Measurements from ENCODE around the gene MSI2. TPM values are rescaled to one million over a fixed set of nuclear protein-coding genes. Genes with fewer than 3 reads are reported as not detected.

The MSI2 gene
- total and polyA plus RNA-seq, 4 donors, result 9.4 to 64.0 (median 30.4) TPM

- Histone ChIP-seq H3K4me3 (no peak overlapping the region), H3K4me1 (ENCODE audit: control insufficient read depth in 5 of 5, insufficient read depth in 5 of 5, low read length in 5 of 5) (peaks cover 2 to 23% (median 12%) of the 10 kb centered on the region in 5 donors), H3K27me3 (ENCODE audit: control insufficient read depth in 3 of 3, insufficient read depth in 3 of 3, low read length in 2 of 3) (no peaks in the 10 kb centered on the region), H3K9ac (ENCODE audit: insufficient read depth in 1 of 2, low read length in 2 of 2) (no peak overlapping the region), H3K9me3 (ENCODE audit: control insufficient read depth in 4 of 4, insufficient read depth in 3 of 4, low read length in 3 of 4) (peaks cover 0 to 2% (median 0%) of the 10 kb centered on the region in 4 donors), H3K36me3 (ENCODE audit: control insufficient read depth in 4 of 4, insufficient read depth in 4 of 4, low read length in 4 of 4) (peaks cover 0 to 1% (median 0%) of the 10 kb centered on the region in 4 donors), H3K27ac (ENCODE audit: low read depth in 1 of 2, low read length in 1 of 2) (no peak overlapping the region)
- 79 to 84% methylated on average over 7 of the region's 7 CpGs for WGBS, 2 donors
- DNase-seq, result no peak
- TF ChIP-seq CTCF (IDR thresholded peaks at IDR 0.05; ENCODE audit: control extremely low read depth, extremely low read depth), result no peak
- no peak for ATAC-seq (ENCODE audit: insufficient read depth, low FRiP score)
These were observed 197.6 kb downstream of the MSI2 start for GRCh38 chr17:57453841-57454425.

GRCh38 chr17:57454729-57455062, 198.4 kb downstream of the MSI2 start:
- DNase-seq, result no peak
- Histone ChIP-seq H3K4me3 (no peak overlapping the region), H3K9ac (ENCODE audit: insufficient read depth in 1 of 2, low read length in 2 of 2) (no peak overlapping the region), H3K36me3 (ENCODE audit: control insufficient read depth in 4 of 4, insufficient read depth in 4 of 4, low read length in 4 of 4) (peaks cover 0 to 1% (median 0%) of the 10 kb centered on the region in 4 donors), H3K9me3 (ENCODE audit: control insufficient read depth in 4 of 4, insufficient read depth in 3 of 4, low read length in 3 of 4) (peaks cover 0 to 2% (median 0%) of the 10 kb centered on the region in 4 donors), H3K27ac (ENCODE audit: low read depth in 1 of 2, low read length in 1 of 2) (no peak overlapping the region), H3K27me3 (ENCODE audit: control insufficient read depth in 3 of 3, insufficient read depth in 3 of 3, low read length in 2 of 3) (no peaks in the 10 kb centered on the region), H3K4me1 (ENCODE audit: control insufficient read depth in 5 of 5, insufficient read depth in 5 of 5, low read length in 5 of 5) (peaks cover 4 to 27% (median 12%) of the 10 kb centered on the region in 5 donors)
- TF ChIP-seq CTCF (IDR thresholded peaks at IDR 0.05; ENCODE audit: control extremely low read depth, extremely low read depth), result no peak
- WGBS, 2 donors, result 85 to 87% methylated on average over 5 of the region's 5 CpGs
- ATAC-seq (ENCODE audit: insufficient read depth, low FRiP score), result no peak

GRCh38 chr17:57455063-57455914, 199.0 kb downstream of the MSI2 start:
- Histone ChIP-seq H3K36me3 (ENCODE audit: control insufficient read depth in 4 of 4, insufficient read depth in 4 of 4, low read length in 4 of 4) (peaks cover 0 to 1% (median 0%) of the 10 kb centered on the region in 4 donors), H3K27ac (ENCODE audit: low read depth in 1 of 2, low read length in 1 of 2) (no peak overlapping the region), H3K4me1 (ENCODE audit: control insufficient read depth in 5 of 5, insufficient read depth in 5 of 5, low read length in 5 of 5) (peaks cover 4 to 27% (median 12%) of the 10 kb centered on the region in 5 donors), H3K9ac (ENCODE audit: insufficient read depth in 1 of 2, low read length in 2 of 2) (no peak overlapping the region), H3K4me3 (no peak overlapping the region), H3K9me3 (ENCODE audit: control insufficient read depth in 4 of 4, insufficient read depth in 3 of 4, low read length in 3 of 4) (peaks cover 0 to 2% (median 0%) of the 10 kb centered on the region in 4 donors), H3K27me3 (ENCODE audit: control insufficient read depth in 3 of 3, insufficient read depth in 3 of 3, low read length in 2 of 3) (no peaks in the 10 kb centered on the region)
- ATAC-seq (ENCODE audit: insufficient read depth, low FRiP score) (no peak), DNase-seq (peak; percentile 52 to 79 (median 76))
- TF ChIP-seq CTCF (IDR thresholded peaks at IDR 0.05; ENCODE audit: control extremely low read depth, extremely low read depth), result no peak
- WGBS, 2 donors, result 28 to 53% methylated on average over 25 of the region's 25 CpGs
